Stimulated activated CD4-positive, alpha-beta T cell treated with anti-CD3 and anti-CD28 coated beads, Interleukin-1b, Interleukin-23, amount 100 ng/mL, for 48 hours (primary cell): ENCODE measurements around the gene RABGGTA.
"Not testable (repeated sequence)": the region's sequence is repeated elsewhere in the genome, so short reads cannot be mapped to it uniquely, and the experiment has no call there.

ENCODE experiments used
- DNase-seq: peaks from one replicate; pipeline ENCODE4 v3.0.0-alpha.2; 2020

Gene RABGGTA

DNA sequence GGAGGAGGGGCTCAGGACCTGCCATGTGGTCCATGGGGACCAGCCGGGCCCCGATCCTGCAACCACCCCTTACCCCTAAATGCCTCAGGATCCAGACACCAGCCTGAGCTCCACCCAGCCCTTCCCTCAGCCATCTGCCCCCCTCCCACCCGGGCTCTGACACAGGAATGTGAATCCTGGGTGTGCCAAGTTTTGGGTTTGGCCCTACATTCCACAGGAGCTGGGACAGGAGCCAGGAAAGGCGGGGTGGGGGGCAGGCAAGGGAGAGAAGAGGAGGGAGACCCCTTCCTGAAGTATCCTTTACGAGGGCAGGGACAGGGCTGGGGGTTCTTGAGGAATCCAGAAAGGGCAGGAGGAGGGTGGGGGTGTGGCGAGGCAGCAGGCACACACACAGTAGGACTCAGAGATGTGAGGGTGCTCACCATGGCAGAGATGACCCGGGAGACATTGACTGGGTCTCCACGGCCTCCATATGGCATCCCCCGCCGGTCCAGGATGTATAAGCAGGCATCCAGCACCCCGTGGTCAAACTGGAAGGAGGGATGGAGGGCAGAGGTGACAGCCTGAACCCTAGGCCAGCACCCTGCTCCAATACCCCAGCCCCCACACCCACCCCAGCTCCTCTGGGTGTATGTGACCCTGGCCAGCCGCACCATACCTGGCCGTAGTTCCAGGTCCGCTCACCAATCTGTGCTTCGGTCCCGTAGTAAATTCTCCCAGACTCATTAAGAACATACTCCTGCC lies 11.9 kb downstream of the RABGGTA start:
- no peak for DNase-seq

GRCh38 chr14:24258548-24259265 lies 12.7 kb downstream of the RABGGTA start:
- no peak for DNase-seq

DNA sequence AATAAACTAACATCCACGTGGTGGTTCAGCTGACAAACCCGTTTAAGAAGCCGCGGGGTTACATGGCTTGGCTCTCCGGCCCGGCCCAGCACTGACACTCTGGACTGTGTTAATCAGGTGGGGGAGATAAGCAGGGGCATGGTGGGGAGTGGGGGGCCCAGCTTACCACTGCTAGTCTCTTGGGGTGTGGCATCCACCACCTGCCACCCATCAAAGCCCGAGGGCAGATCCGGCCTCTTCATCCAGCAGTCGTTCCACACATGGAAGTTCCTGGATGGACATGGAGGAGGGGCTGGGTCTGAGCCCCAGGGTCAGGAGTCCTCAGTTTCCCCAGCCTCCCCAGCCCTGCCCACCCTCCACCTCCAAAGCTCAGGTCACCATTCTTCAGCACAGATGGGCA lies 13.3 kb downstream of the RABGGTA start:
- no peak for DNase-seq

- no peak for DNase-seq
Observed at GRCh38 chr14:24256960-24257359, 14.4 kb downstream of the RABGGTA start.

DNA sequence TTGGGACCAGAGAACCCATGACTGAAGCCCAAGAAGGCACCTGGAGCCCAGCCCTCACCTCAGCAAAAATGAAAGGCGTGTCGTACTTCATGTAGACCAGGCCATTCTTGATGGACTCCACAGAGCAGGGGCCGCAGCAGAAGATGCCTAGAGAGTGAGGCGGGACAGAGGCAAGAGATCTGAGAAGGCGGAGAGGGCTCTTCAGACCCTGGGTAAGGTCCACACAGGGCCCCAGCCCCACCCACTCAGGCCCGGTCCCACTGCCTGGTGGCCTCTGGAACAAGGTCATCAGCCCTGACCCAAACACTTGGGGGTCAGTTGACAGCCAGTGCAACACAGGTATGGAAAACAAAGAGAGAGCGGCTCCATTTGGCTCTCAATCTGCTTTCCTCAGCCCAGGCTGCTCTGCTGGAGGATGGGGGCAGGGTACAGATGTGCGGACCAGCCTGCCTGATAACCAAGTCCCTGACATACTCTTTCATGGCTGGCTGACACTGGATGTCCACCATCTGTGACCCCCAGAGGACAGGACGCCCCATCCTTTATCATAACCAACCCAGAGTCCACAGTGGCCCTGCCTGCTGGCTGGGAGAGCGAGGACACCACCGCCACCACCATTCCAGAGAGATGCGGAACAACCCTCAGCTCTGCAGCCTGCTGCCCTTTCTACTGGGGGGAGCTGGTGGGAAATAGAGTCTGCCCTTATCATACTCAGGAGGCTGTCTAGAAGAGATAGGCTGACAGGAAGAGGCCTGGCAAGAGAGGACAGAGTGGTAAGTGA lies 15.3 kb downstream of the RABGGTA start:
- DNase-seq = no peak

DNA sequence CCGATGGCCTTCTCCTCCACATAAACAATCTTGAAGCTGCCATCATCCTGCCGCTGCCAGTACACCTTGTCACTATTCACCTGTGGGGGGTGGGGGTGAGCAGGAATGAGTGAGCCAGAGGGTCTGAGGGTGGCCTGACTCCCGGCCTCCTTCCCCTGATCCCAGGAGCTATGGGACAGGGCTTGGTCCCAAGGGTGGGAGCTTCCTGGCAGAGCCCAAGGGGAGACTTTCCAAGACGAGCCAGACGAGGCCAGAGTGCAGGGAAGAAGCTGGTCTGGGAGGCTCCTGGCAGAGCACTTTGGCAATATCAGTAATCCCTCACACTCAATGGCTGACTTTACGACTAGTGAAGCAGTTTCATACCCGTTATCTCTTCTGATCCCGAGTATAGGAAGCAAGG lies 16.0 kb downstream of the RABGGTA start:
- DNase-seq = no peak

DNA sequence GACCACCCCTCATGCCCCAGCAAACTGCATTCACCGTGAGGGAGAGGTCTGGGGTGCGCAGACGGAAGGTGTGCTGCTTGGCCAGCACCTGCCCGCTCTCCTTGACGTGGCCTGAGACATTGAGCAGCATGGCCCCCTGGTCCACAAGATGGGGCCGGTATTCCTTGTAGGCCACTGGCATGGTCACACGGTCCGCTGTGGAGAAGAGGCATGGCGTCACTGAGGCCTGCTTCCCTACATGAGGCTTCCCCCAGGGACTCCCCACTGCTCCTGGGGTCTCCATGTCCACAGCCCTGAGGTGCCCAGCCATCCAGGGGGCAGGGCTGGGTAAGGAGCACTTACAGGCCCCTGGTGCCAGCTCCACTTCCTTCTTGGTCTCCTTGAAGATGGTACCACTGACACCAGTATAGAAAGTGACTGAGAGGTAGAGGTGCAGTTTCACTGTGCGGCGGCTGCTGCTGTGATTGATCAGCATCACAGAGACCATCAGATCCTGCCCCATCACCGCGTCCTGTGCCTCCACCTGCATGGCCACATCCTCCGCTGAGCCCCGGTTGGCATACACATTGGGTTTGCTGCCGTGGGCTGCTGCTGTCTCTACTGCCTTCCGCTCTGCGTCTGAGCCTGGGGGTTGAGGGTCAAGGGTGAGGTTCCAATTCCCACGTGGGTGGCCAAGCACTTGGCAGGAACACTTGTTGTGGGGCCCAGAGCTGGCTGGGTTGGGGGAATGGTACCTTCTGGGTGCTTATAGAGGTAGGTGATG lies 16.6 kb downstream of the RABGGTA start:
- DNase-seq = no peak

GRCh38 chr14:24253936-24254335 lies 17.5 kb downstream of the RABGGTA start:
- DNase-seq = no peak

DNA sequence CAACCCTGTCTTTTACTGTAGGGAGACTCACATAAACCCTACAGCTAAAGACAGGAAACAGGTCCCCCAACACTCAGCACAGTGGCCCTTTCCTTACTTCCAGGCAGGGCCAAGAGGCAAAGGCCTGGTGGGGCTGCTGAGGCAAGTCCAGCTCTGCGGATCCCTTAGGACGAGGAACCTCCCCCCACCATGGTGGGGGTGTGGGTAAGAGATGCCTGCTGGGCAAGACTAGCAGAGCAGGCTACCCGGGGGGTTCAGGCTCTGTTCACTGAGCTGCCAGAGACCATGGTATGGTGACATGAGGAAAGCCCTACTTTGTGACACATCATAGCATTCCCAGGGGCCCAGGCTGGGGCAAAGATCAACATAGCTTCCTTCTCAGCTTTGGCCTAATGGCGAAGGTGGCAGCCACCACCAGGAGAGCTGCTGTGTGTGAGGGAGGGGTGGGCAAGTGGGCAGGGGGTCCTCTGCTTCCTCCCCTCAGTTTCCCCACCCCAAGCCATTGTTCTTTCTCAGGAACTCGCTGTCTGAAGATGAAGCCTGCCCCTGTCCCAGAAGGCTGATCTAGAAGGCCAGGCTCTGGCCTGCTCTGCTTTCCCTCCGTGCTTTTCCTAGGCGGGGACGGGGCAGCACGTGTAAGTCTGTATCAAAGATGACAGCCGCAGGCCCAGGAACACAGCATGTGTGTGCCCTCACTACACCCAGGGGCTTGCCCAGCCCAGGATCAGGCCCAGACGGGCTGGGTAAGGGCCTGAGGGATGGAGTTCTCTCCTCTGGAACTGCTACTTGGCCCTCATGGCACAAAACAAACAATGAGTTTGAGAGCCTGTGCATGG lies 18.9 kb downstream of the RABGGTA start:
- no peak for DNase-seq

GRCh38 chr14:24251880-24252288 lies 19.5 kb downstream of the RABGGTA start:
- DNase-seq = no peak

GRCh38 chr14:24250354-24250753 lies 21.0 kb downstream of the RABGGTA start:
- DNase-seq = no peak

DNA sequence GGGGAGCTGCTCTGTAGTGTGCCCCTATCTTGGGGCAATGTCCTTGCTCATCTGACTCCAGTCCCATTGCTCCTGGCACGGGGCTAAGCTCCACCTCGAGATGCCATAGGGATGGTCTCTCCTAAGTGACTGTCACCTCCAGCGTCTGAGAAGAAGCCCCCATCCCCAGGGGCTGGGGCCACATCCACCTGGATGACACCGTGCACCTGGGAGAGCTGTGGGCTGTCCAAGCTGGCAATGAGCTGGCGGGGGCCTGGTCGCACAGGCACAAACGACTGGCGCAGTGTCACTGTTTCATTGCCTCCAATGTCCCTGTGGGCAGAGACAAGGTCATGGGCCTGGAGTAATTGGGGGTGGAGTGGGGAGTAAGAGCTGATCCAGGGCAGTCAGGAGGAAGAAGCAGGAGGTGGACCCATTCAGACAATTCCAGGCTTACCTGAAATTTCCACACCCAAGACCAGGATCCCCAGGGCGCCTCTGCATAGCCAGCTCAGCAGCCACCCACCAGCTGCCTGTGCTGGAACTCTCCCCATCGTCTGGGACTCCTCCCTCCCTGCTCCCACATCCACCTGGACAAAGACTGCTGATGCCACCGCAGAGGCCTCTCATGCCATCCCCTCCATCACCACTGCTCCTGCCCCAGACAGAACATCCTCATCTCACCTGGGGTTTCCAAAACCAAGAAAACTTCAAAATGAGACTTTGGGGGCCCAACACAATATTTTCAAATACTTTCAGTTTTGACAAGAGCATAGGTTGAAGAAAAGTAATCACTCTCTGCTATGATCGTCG lies 22.0 kb downstream of the RABGGTA start:
- no peak for DNase-seq

DNA sequence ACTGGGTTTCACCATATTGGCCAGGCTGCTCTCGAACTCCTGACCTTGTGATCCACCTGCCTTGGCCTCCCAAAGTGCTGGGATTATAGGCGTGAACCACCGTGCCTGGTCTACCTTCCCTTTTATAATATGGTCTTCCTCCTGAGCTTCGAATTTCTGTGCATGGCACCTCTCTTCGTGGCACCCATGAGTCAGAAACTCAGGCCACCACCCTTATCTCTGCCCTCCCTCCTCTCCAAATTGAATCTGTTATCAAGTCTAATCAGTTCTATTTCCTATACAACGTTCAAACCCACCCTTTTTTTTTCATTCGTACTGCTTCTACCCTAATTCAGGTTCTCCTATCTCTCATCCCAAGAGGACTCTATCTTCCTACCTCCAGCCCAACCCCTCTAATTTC lies 24.0 kb downstream of the RABGGTA start:
- no peak for DNase-seq

- DNase-seq = no peak
Observed at GRCh38 chr14:24246765-24247212, 24.6 kb downstream of the RABGGTA start.

GRCh38 chr14:24245350-24245749 lies 26.0 kb downstream of the RABGGTA start:
- DNase-seq = not testable (repeated sequence)

DNA sequence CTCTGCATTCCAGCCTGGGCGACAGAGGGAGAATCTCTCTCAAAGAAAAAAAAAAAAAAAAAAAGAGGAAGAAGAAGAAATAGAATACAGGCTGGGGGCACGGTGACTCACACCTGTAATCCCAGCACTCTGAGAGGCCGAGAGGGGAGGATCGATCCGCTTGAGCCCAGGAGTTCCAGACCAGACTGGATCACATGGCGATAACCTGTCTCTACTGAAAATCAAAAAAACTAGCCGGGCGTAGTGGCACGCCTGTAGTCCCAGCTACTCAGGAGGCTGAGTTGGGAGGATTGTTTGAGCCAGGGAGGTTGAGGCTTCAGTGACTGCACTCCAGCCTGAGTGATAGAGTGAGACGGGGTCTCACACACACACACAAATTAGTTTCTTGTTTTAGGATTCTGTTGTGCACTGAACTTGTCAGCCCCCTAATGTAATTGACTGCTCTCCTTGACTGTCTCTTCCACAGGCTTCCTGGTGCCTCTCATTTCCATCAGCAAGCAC lies 28.0 kb downstream of the RABGGTA start:
- DNase-seq = no peak

- peak; percentile 92 for DNase-seq
Observed at GRCh38 chr14:24241829-24242443, 29.5 kb downstream of the RABGGTA start.

DNA sequence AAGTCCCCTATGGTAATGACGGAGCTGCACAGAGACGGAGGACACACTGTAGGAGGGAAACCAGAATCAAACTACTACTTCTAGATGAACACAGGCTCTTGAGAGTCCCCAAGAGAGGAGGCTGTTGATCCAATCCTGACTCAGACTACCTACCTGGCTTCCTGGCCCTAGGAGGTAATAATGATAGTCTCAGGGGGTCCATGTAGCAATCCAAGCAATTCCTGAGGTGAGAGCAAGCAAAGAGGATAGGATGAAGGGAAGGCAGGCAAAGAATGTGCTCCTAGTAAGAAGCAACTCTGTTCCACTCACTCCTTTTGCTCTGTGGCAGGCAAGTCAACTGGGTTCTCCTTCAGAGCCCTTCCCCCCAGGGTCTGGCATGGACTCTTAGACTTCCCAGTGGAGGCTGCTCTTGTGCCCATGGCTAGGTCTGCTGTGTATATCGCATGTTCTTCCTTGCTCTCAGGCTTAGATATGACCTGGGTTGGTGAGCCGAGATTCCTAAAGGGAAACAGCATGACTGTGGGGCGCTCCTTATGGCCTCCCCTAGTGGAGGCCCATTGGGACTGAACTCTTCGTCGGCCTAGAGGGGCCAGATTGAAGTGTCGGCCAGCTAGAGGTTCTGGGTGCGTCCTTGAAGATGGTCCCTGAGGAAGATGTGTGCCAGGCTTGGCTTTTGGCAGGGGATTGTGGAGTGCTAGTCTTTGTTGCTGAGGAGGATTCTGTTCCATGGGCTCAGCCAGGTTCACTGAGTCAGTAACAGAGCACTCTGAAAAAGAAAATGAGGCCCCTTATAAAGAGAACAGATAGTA lies 31.1 kb downstream of the RABGGTA start:
- no peak for DNase-seq

DNA sequence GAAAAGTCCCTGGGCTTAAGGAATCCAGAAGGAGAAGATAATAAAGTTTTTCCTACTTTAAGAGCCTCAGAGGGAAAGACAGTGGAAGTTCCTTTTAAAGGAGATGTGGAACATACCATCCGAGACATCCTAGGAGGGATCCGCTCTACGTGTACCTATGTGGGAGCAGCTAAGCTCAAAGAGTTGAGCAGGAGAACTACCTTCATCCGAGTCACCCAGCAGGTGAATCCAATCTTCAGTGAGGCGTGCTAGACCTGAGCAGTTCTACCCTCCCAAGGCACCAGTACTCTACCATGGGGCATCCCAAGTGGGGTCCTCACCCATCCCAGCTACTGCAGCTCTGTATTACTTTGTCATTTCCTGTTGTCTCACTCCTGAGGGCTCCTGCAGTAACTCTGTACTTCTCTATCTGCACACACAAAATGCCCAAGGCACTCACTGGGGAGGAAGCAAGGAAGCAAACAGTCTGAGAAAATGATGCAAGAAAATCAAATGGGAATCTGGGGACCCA lies 32.8 kb downstream of the RABGGTA start:
- DNase-seq = no peak
